GM19395 (cell line): ENCODE measurements around the gene SERINC3.

Experiments used
- ATAC-seq: cut with Tn5 transposase; IDR thresholded peaks from one replicate; pipeline ENCODE4 v1.9.1; 2021; ENCODE audit warnings: mild to moderate bottlenecking, moderate library complexity; ENCODE audit not compliant: unreplicated experiment

The SERINC3 gene

DNA sequence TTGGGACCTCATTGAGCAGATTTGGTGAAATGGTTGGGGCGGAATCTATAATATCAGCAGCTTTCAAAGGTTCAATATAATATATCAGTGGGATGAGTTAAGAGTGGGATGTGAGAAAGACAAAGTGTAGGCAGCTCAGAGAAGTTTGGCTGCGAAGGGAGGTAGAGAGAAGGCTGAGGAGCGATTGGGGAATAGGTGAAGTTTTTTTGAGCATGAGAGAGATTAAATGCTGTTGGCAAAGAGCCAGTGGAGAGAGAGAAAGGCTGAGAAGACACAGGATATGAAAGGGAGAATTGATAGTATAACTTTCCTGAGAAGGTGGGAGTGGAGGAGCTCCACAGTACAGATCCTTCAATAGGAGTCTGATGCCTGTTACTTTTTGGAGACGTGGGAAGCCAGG, 12.1 kb upstream of the SERINC3 start:
- no peak for ATAC-seq

GRCh38 chr20:44532981-44533331, 11.1 kb upstream of the SERINC3 start:
- ATAC-seq, result no peak

GRCh38 chr20:44532259-44532980, 10.6 kb upstream of the SERINC3 start:
- no peak for ATAC-seq

GRCh38 chr20:44528309-44528708, 6.4 kb upstream of the SERINC3 start:
- no peak for ATAC-seq

DNA sequence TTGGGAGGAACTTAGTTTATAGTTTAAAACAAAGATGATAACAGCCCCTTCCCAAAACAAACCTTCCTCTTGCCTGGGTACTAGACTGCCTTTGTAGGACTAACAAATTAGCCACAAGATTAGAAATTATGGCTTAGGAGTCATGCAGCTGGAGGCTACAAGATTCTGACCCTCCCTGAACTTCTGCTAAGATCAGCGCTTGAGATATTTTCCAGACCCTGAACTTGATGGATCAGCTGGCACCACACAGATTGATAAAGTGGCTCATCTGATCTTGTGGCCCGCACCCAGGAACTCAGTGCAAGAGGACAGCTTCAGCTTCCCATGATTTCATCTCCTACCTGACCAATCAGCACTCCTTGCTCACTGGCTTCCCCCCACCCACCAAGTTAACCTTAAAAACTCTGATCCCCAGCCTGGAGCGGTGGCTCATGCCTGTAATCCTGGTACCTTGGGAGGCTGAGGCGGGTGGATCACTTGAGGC, 5.9 kb upstream of the SERINC3 start:
- no peak for ATAC-seq

DNA sequence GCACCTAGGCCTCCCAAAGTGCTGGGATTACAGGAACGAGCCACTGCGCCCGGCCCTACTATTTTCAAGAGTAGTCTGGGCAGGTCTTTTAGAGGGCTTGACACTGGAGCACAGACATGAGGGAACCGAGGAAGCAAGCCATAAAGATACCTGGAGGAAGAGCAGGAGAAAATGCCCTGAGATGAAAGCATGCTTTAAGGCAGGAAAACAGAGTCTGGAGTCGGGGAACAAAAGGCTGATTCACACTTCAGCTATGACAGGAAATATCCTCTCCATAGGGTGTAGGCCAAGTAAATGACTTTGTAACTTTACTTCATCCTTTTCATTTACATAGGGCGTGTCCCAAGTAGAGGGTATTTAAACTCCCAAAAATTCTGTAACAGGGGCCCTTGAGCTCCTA, 4.3 kb upstream of the SERINC3 start:
- no peak for ATAC-seq

- ATAC-seq, result no peak
Measured at GRCh38 chr20:44523746-44524145, 1.9 kb upstream of the SERINC3 start.

DNA sequence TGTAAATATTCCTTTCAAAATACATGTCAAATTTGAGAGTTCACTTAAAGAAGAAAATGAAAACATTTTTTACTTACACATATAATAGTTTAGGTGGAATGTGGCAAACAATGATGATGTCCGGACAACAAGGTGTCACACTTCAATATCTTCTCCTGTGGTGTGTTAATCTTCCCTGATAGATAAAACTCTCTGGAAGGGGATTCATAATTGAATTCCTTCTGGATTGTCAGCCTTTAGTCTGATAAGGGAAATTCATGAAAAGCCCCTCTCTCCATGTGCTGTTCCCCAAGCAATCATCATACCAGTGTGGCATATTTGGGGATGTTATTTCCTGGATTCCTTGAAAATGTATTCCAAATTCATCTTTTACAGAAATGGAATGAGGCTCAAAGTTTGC, 971 bp upstream of the SERINC3 start:
- no peak for ATAC-seq

DNA sequence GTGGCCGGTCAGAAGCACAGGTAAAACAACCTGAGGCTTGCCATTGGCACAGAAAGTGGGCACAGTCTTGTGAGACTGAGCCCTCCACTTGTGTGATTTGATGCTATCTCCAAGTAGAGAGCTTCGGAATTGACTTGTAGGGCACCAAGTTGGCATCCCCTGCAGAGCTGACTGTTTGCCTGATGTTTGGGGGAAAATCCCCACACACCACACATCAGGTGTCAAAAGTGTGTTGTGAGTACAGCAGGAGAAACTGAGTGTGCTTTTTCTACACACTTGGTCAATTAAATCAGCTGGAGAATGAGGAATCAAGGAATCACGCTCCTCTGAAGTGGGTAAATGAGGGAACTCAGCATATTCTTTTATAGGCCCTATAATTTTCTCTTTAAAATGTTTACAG, 989 bp downstream of the SERINC3 start:
- no peak for ATAC-seq

DNA sequence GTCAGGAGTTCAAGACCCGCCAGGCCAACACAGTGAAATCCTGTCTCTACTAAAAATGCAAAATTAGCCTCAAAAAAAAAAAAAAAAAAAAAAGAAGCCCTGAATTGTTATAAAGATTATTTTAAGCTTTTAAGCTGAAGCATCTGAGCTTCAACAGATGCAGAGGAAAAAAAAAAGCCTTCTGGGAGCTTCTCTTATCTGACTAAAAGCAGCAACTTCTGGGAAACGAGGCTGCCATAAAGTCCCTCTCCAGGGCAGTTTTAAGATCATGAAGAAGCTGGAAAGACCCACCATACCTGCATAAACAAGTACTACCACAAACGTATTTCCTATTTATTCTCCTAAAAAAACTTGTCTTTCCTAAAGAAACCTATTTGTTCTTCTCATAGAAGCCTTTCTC, 3.6 kb downstream of the SERINC3 start:
- ATAC-seq, result no peak

DNA sequence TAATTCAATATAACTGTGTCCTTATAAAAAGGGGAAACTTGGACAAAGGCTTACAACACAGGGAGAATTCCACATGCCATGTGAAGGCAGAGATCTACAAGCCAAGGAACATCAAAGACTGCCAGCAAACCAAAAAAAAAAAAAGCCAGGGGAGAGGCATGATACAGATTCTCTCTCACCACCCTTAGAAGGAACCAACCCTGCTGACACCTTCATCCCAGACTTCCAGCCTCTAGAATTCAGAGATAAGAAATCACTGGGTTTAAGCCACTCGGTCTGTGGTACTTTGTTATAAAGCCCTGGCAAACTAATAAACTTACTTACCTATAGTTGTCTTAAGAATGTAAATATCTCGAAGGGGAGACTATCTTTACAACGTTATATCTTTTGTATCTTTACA, 4.4 kb downstream of the SERINC3 start:
- ATAC-seq, result no peak

DNA sequence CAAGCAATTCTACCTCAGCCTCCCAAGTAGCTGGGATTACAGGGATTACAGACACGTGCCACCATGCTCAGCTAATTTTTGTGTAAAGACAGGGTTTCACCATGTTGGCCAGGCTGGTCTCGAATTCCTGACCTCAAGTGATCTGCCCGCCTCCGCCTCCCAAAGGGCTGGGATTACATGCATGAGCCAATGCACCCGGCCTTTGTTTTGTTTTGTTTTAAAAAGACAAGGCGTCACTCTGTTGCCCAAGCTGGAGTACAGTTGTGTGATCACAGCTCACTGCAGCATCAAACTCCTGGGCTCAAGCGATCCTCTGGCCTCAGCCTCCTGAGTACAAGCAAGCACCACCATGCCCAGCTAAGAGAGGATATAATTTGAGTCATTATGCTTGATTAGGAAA, 5.4 kb downstream of the SERINC3 start:
- ATAC-seq, result no peak

GRCh38 chr20:44513871-44514270, 8.0 kb downstream of the SERINC3 start:
- ATAC-seq, result no peak

DNA sequence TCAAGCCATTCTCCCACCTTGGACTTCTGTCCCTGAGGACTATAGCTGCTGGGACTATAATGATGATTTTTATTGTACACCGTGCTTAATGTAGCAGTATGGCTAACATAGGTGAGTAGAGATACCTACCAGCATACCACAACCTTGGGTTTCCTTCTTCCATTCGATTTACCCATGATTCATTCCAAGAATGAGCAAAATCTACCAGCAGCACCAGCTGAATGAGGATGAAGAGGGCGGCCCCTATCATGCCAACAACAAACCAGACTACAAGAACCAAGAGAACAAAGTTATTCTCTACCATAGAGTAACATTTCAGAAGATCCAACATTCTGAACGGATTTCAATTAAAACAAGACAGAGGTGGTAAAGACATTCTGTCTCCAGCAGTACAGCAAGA, 12.1 kb downstream of the SERINC3 start:
- ATAC-seq, result no peak

DNA sequence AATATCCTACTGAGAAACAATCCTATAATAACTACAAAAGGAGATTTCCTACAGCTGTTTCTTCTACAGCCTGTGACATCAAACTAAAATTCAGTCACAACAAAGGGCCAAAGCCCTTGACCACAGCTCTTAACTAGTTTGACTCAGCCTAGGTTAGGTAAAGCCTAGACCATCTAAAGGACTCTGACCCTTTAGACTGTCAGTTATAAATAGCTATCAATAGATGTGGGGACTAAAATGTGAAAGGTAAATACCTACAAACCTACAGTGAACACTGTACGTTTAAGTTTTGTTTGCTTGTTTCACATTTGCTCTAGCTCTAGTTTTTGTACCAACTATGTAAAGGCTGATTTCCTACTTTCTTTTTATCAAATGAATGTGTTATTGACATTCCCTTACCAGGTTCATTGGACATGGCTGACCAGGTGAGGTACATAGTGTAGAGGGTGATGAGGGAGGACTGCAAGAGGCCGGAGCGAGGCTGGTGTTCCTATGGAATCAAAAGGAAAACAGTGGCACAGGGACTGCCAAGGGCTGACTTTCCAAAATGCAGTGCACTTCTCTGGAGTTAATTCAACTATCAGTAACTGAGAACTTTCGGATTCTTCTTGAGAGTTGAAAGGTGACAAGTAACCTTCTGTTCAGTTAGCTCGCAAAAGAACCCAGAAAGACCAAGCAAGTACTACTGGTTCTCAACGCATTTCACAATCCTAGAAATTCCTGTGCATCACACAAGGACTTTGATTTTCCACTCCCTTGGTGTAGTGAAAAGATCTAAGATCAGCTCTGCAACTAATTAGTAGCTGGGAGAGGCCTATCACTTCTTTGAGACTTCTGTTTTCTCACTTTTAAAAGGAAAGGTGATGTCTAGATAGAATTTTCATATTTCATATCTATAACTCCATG, 17.2 kb downstream of the SERINC3 start:
- no peak for ATAC-seq

- ATAC-seq, result no peak
Measured at GRCh38 chr20:44502968-44503367, 18.9 kb downstream of the SERINC3 start.

- ATAC-seq, result no peak
Measured at GRCh38 chr20:44501448-44501847, 20.4 kb downstream of the SERINC3 start.

GRCh38 chr20:44500221-44500620, 21.6 kb downstream of the SERINC3 start:
- ATAC-seq, result no peak

DNA sequence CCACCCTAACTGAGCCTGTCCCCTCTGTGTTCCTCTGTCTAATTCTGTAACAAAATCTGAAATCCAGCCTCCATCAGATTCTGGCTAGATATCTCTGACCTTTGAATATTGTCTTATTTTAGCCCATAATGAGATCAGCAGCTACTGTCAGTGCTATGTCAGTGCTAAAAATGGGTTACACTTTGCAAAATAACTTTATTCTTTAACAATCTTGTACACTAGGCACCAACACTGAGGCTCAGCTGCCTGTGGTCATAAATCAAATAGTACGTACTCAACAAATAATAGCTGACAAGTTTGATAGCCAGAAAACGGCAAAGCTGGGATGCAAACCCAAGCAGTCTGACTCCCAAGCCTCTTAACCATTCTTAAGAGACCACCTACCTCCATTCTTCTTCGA, 24.1 kb downstream of the SERINC3 start:
- ATAC-seq, result no peak

DNA sequence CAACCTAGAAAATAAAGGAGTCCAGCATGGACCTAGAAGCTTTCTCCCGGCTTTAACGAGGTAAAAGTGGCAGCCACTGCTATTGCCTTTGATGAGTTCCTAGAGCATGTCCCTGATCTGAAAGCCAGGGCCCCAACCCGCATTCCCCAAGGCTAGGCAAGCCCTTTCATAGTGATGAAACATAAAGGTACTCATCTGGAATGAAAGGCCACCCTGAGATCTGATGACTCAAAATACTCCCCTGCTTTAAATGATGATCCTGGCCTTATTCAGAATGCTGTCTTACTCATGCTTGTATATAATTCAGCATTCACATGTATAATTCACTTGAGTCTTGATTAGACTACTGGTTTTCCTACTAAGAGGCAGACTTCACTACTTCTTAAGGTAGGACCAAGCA, 24.9 kb downstream of the SERINC3 start:
- ATAC-seq, result no peak

DNA sequence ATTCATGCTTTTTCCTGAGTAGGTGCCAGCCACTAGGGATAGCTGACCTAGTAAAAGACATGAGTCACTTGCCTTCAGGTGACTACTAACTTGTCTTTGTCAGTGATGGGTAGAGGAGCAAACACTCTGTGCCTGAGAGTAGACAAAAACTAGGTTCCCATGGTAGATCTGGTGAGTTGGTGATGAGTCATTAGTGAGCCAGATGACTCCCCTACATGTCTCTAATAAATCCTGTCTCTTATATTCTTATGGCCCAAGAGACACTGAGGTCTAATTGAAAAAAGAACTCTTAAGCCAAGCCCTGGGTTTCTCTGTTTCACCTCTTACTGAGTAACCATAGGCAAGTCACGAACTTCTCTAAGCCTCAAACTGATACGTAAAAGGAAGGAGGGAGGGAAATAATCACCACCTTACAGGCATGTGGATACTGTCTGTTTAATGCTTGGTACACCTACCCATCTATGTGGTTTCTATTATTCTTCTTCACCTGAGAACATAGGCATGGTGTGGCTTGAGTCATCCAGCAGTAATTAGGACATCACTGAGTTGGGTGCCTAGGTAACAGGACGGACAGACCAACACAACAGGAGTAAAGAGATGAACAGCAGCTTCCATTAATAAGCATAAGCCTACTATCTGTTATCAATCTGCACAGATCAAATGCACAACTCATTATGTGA, 25.9 kb downstream of the SERINC3 start:
- ATAC-seq, result no peak

GRCh38 chr20:44495257-44495656, 26.6 kb downstream of the SERINC3 start:
- ATAC-seq, result no peak
